Upper lobe of left lung (tissue), 4 donors: ENCODE data around the gene HDAC5.

ENCODE experiments used
- CTCF ChIP-seq, 6 experiments: fragments of 450-650 bp in 4 of 6; fragments of 200-600 bp in 2 of 6; sonication (generic) in 2 of 6; IDR thresholded peaks; one replicate each; pipeline ENCODE4 v1.5.1; 2016 to 2019; ENCODE audit warnings: antibody characterized with exemption in 6 of 6
- EP300 ChIP-seq, 4 donors: sonication (generic); formaldehyde crosslinking; IDR thresholded peaks; one replicate each; pipeline ENCODE4 v1.5.1; 2017; ENCODE audit warnings: antibody characterized with exemption in 4 of 4, control low read depth in 2 of 4
- POLR2A ChIP-seq, 4 donors: fragments of 450-650 bp; IDR thresholded peaks; one replicate each; pipeline ENCODE4 v1.5.1; 2016 to 2017; ENCODE audit warnings: antibody characterized with exemption in 4 of 4, mild to moderate bottlenecking in 2 of 4
- POLR2AphosphoS5 ChIP-seq, 2 donors: sonication (generic); formaldehyde crosslinking; IDR thresholded peaks; one replicate each; pipeline ENCODE4 v1.5.1; 2017; ENCODE audit warnings: antibody characterized with exemption in 2 of 2

GRCh38 chr17:44146375-44147346 is 23.2 kb upstream of the HDAC5 start:
- TF ChIP-seq EP300 (IDR thresholded peaks at IDR 0.05) = no peak
- no peak for TF ChIP-seq POLR2AphosphoS5 (IDR thresholded peaks at IDR 0.05)
- no peak for TF ChIP-seq POLR2A (IDR thresholded peaks at IDR 0.05)
- no peak for TF ChIP-seq CTCF (IDR thresholded peaks at IDR 0.05)
